GM18951 (cell line): ENCODE measurements around the gene OSBP2.

Source experiments
- POLR2A ChIP-seq: IDR thresholded peaks from 4 replicates; pipeline ENCODE4 v1.6.1; 2011; ENCODE audit warnings: mild to moderate bottlenecking; ENCODE audit not compliant: insufficient read length, insufficient read depth; ENCODE audit errors: extremely low read depth
- in situ Hi-C: fragments of 300-500 bp; cut with MboI; formaldehyde crosslinking; loops from one replicate; pipeline ENCODE4 v1.12.0; 2022; ENCODE audit warnings: low sequenced_read_pairs, mixed read lengths, inconsistent platforms; ENCODE audit not compliant: unreplicated experiment

The OSBP2 gene

GRCh38 chr22:30892286-30892685, 197.6 kb downstream of the OSBP2 start:
- TF ChIP-seq POLR2A = no peak
- in situ Hi-C loops = no loop called here

- TF ChIP-seq POLR2A = no peak
- in situ Hi-C loops = no loop called here
Observed at GRCh38 chr22:30892731-30893221, 198.1 kb downstream of the OSBP2 start.

- in situ Hi-C loops = no loop called here
- no peak for TF ChIP-seq POLR2A
Observed at GRCh38 chr22:30893434-30894370, 199.0 kb downstream of the OSBP2 start.

- in situ Hi-C loops = no loop called here
Observed at GRCh38 chr22:30894371-30894740, 199.7 kb downstream of the OSBP2 start.

GRCh38 chr22:30902496-30903357, 208.1 kb downstream of the OSBP2 start:
- TF ChIP-seq POLR2A = no peak
- in situ Hi-C loops = no loop called here

More at GRCh38 chr22:30894371-30894740, 199.7 kb downstream of the OSBP2 start:
- TF ChIP-seq POLR2A = no peak

GRCh38 chr22:30903876-30904460, 209.3 kb downstream of the OSBP2 start:
- no peak for TF ChIP-seq POLR2A
- in situ Hi-C loops = no loop called here

GRCh38 chr22:30905696-30906341, 211.1 kb downstream of the OSBP2 start:
- TF ChIP-seq POLR2A = no peak

GRCh38 chr22:30906411-30906810, 211.7 kb downstream of the OSBP2 start:
- TF ChIP-seq POLR2A = no peak
- in situ Hi-C loops = no loop called here

More at GRCh38 chr22:30905696-30906341, 211.1 kb downstream of the OSBP2 start:
- in situ Hi-C loops = no loop called here

GRCh38 chr22:30906946-30907345, 212.3 kb downstream of the OSBP2 start:
- in situ Hi-C loops = no loop called here
- TF ChIP-seq POLR2A = no peak

GRCh38 chr22:30908051-30908461, 213.4 kb downstream of the OSBP2 start:
- in situ Hi-C loops = no loop called here
- no peak for TF ChIP-seq POLR2A

- in situ Hi-C loops = no loop called here
- TF ChIP-seq POLR2A = no peak
Observed at GRCh38 chr22:30909306-30909705, 214.6 kb downstream of the OSBP2 start.

GRCh38 chr22:30910358-30910757, 215.7 kb downstream of the OSBP2 start:
- in situ Hi-C loops = loop anchor here (10.0 kb wide), 1 partner anchor 146 kb away; no protein-coding TSS in a partner anchor
- TF ChIP-seq POLR2A = no peak
